GM18508 (cell line): Measurements from ENCODE around the gene SCIMP.

ENCODE experiments used
- ATAC-seq: cut with Tn5 transposase; IDR thresholded peaks from one replicate; pipeline ENCODE4 v1.9.1; 2021; ENCODE audit warnings: moderate number of reproducible peaks; ENCODE audit not compliant: insufficient read depth, unreplicated experiment

The SCIMP gene

GRCh38 chr17:5234645-5235576 lies at the start of gene SCIMP:
SCIMP (minus strand) TSS chr17:5234860; CDS start chr17:5234755, 105 bp downstream.
- ATAC-seq, result no peak

- no peak for ATAC-seq
Measured at GRCh38 chr17:5283571-5284315, 49.1 kb upstream of the SCIMP start.

- ATAC-seq, result no peak
Measured at GRCh38 chr17:5282642-5283217, 48.1 kb upstream of the SCIMP start.

- no peak for ATAC-seq
Measured at GRCh38 chr17:5281814-5282641, 47.4 kb upstream of the SCIMP start, which contains the start of gene RABEP1. RABEP1 (plus strand) TSS chr17:5282284; CDS start chr17:5282487, 203 bp downstream.

GRCh38 chr17:5272322-5272721 lies 37.7 kb upstream of the SCIMP start:
- no peak for ATAC-seq

- ATAC-seq, result no peak
Measured at GRCh38 chr17:5269241-5269960, 34.7 kb upstream of the SCIMP start.

GRCh38 chr17:5264893-5265292 lies 30.2 kb upstream of the SCIMP start:
- no peak for ATAC-seq

GRCh38 chr17:5263441-5263840 lies 28.8 kb upstream of the SCIMP start:
- ATAC-seq, result no peak

- ATAC-seq, result no peak
Measured at GRCh38 chr17:5262416-5262991, 27.8 kb upstream of the SCIMP start.

GRCh38 chr17:5260542-5260941 lies 25.9 kb upstream of the SCIMP start:
- ATAC-seq, result no peak

GRCh38 chr17:5257124-5257523 lies 22.5 kb upstream of the SCIMP start:
- ATAC-seq, result no peak

- ATAC-seq, result no peak
Measured at GRCh38 chr17:5254903-5255521, 20.4 kb upstream of the SCIMP start.

GRCh38 chr17:5254414-5254813 lies 19.8 kb upstream of the SCIMP start:
- no peak for ATAC-seq

GRCh38 chr17:5249615-5250014 lies 15.0 kb upstream of the SCIMP start:
- ATAC-seq, result no peak

GRCh38 chr17:5248821-5249479 lies 14.3 kb upstream of the SCIMP start:
- ATAC-seq, result no peak

GRCh38 chr17:5247621-5248020 lies 13.0 kb upstream of the SCIMP start:
- no peak for ATAC-seq

GRCh38 chr17:5241861-5242671 lies 7.4 kb upstream of the SCIMP start:
- ATAC-seq, result no peak
